GM18507 (cell line): ENCODE measurements around the gene SLC9A7.
A peak's percentile ranks its signal among the peaks of the same experiment; 100 is the strongest.
"Not testable (repeated sequence)": the region's sequence is repeated elsewhere in the genome, so short reads cannot be mapped to it uniquely, and the experiment has no call there.

Experiments used
- DNase-seq: peaks from one replicate; pipeline ENCODE4 v3.0.0; 2011; ENCODE audit warnings: low read depth; ENCODE audit not compliant: insufficient read length; ENCODE audit errors: extremely low spot score
- FAIRE-seq: peaks from 2 replicates; lab custom pipeline; 2011; peaks lifted over from hg19 to GRCh38; lab: Jason Lieb, UNC

SLC9A7 gene

GRCh38 chrX:46758956-46759644 lies at the start of gene SLC9A7:
SLC9A7 (minus strand) TSS chrX:46759118; CDS start chrX:46759029, 89 bp downstream.
- peak; percentile 32 for DNase-seq
- peak; percentile 93 for FAIRE-seq

DNA sequence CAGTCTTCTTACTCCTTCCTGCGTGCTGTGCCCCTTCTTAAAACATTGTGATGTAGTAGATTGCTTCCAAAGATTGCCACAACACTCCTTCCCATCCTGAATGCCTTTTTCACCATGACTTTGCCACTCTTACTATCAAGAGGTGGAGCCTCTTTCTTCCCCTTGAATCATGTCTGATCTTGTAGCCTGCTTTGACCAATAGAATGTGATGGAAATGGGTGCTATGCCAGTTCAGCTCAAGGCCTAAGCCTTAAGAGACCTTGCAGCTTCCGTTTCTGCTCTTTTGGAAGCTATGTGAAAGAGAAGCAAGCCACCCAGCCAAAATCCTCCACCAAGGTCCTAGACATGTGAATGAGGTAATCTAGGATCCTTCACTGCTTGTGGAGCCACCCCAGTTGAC lies 46.4 kb upstream of the SLC9A7 start:
- FAIRE-seq (no peak), DNase-seq (no peak)

GRCh38 chrX:46803140-46803539 lies 44.2 kb upstream of the SLC9A7 start:
- FAIRE-seq: no peak
- DNase-seq: no peak

DNA sequence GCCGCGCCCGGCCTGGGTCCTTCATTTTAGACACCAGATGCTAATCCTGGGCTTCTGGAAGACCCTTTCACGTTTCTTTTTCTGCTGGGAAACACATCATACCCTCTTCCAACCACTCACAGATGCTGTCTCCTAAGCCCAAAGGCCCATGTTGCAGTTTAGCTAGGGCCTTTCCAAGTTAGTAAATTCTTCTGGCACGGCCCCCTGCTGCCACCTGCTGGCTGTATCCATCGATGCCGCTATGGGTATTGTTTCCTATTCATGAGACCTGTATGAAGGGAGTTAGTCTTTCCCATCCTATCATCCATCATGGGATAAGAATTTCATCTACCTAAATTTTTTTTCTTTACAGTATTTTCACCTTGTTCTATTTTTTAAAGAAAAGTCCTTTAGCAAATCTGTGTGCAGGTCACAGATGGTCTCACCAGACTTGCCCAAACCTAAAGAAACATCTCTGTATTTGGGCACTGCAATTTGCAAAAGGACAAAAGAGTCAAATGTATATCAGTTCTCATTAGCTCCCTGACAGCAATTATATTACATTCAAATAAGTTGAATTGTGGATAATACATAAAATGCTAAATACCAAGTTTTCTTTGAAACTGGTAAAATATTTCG lies 37.8 kb upstream of the SLC9A7 start:
- DNase-seq (peak; percentile 20), FAIRE-seq (peak; percentile 84)

- FAIRE-seq: no peak
- no peak for DNase-seq
These were observed 34.6 kb upstream of the SLC9A7 start for GRCh38 chrX:46793386-46794143.

- FAIRE-seq (no peak), DNase-seq (no peak)
These were observed 33.9 kb upstream of the SLC9A7 start for GRCh38 chrX:46792810-46793188.

DNA sequence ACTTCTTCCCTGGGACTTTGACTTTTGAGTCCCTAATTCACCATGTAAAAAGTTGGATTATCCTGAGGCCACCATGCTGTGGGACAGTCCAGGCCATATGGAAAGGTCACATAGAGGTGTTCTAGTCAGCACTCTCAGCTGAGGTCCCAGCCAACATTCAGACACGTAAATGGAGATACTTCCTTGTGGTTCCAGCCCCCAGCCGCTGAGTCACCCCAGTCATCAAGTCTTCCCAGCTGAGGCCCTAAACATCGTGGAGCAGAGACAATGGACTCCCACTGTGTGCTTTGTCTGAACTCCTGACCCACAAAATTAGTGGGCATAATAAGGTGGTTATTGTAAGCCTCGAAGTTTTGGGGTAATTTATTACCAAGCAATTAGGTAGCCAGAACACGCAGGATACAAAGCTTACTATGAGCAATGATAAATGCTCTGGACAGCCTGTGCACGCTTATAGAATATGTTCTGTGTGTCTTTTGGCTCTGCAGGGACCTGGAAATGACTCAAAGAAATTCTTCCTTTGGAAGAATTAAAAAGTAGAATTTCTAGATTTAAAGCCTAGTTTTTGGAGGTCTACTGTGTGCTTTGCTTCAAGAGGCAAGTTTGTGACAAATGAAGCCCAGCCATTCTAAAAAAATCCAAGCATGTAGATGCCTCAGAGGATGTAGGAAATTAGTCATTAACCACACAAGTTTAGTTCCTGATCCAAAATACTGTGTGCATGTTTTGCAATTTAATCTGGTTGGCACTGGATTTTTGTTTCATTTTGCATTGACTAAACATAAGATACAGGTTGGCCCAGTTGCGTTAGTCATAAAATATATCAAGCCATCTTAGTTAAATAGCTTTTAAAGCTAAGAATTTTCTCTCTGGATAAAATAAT lies 33.2 kb upstream of the SLC9A7 start:
- peak; percentile 7 for DNase-seq

GRCh38 chrX:46788902-46789301 lies 30.0 kb upstream of the SLC9A7 start:
- DNase-seq: no peak
- no peak for FAIRE-seq

More for the DNA sequence above, 33.2 kb upstream of the SLC9A7 start:
- peak; percentile 18 for FAIRE-seq

GRCh38 chrX:46784437-46784836 lies 25.5 kb upstream of the SLC9A7 start:
- not testable (repeated sequence) for DNase-seq, FAIRE-seq

DNA sequence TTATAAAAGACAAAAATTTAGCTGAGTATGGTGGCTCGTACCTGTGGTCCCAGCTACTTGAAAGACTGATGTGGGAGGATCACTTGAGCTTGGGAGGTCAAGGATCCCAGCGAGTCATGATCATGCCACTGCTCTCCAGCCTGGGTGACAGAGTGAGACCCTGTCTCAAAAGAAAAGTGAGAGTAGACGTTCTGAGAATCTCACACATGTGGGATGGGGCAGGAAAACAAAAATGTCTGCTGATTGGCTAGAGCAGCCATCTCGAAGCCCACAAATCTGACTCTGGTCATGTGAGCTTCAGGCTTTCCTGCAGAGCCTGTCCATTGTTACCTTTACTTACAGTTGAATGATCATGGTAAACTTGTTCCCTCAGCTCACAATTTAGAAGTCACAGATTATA lies 23.1 kb upstream of the SLC9A7 start:
- DNase-seq: no peak

GRCh38 chrX:46777971-46778810 lies 19.3 kb upstream of the SLC9A7 start:
- FAIRE-seq (no peak), DNase-seq (no peak)

More for the DNA sequence above, 23.1 kb upstream of the SLC9A7 start:
- no peak for FAIRE-seq

DNA sequence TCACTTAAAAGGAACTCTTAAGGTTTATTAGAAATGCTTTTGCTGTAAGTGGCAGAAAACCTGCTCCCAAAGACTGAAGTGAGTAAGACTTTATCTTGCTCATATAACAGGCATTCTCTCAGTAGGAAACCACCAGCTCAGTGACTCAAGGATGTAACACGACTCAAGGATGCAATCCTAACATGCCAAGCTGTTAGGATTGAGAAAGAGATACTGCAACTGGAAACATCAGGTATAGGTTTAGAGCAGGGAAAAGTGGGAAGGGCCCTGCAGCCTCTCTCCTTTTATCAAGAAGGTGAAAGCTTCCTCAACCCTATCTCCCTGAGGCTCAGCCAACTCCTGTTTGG lies 11.9 kb upstream of the SLC9A7 start:
- FAIRE-seq: no peak
- no peak for DNase-seq

- no peak for DNase-seq
- no peak for FAIRE-seq
These were observed 11.3 kb upstream of the SLC9A7 start for GRCh38 chrX:46770000-46770816.

DNA sequence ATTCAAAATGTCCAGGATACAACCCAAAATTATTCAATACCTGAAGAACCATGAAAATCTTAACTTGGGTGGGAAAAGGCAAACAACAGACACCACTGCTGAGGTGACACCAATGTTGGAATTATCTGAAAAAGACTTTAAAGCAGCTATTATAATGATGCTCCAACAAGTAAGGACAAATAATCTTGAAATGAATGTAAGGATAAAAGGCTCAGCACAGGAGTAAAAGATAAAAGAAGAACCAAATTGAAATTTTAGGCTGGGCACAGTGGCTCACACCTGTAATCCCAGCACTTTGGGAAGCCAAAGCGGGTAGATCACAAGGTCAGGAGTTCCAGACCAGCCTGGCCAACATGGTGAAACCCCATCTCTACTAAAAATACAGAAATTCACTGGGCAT lies 4.0 kb upstream of the SLC9A7 start:
- no peak for DNase-seq
- peak; percentile 24 for FAIRE-seq

DNA sequence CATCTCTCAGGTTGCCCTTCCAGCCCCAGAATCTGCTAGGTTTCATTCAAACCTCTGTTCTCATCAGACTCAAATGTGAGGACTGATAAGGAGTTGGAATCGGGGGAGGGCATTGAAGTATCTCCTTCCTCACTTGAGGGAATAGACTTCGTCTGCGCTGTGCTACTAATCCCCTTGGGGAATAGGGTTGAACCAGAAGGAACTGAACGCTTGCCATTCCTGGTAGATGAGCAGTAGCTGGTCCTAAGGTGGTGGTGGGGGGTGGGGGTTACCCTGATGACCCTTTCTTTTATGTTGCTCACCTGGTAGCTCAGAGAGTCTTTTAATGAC lies 692 bp upstream of the SLC9A7 start:
- DNase-seq: no peak
- no peak for FAIRE-seq

- DNase-seq (no peak), FAIRE-seq (peak; percentile 83)
These were observed 559 bp downstream of the SLC9A7 start for GRCh38 chrX:46758163-46758955.

- FAIRE-seq (no peak), DNase-seq (no peak)
These were observed 1.3 kb downstream of the SLC9A7 start for GRCh38 chrX:46757593-46757992.
